ENCODE data around the gene STMND1.

- TF ChIP-seq, protein P1, sequence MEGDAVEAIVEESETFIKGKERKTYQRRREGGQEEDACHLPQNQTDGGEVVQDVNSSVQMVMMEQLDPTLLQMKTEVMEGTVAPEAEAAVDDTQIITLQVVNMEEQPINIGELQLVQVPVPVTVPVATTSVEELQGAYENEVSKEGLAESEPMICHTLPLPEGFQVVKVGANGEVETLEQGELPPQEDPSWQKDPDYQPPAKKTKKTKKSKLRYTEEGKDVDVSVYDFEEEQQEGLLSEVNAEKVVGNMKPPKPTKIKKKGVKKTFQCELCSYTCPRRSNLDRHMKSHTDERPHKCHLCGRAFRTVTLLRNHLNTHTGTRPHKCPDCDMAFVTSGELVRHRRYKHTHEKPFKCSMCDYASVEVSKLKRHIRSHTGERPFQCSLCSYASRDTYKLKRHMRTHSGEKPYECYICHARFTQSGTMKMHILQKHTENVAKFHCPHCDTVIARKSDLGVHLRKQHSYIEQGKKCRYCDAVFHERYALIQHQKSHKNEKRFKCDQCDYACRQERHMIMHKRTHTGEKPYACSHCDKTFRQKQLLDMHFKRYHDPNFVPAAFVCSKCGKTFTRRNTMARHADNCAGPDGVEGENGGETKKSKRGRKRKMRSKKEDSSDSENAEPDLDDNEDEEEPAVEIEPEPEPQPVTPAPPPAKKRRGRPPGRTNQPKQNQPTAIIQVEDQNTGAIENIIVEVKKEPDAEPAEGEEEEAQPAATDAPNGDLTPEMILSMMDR (IDR thresholded peaks at IDR 0.05 in 2 of 3, conservative IDR thresholded peaks at IDR 0.05 in 1 of 3; ENCODE audit: control insufficient read depth in 2 of 3, extremely low read depth in 1 of 3, insufficient read depth in 1 of 3, low read depth in 3 of 3, low read length in 3 of 3), result no peak
- TF ChIP-seq MEF2A (IDR thresholded peaks at IDR 0.05; ENCODE audit: insufficient read depth, low read depth, low read length) (no peak), NR2F1 (conservative IDR thresholded peaks at IDR 0.05) (no peak), ZNF274 (IDR thresholded peaks at IDR 0.05; ENCODE audit: insufficient read depth, insufficient read length) (no peak), POLR2A (IDR thresholded peaks at IDR 0.05; ENCODE audit: low read depth, low read length) (no peak), PRDM15 (CRISPR knock-in tag; IDR thresholded peaks at IDR 0.05) (no peak), SIN3A (IDR thresholded peaks at IDR 0.05; ENCODE audit: low read depth, low read length) (no peak), EGR1 (IDR thresholded peaks at IDR 0.05; ENCODE audit: borderline replicate concordance in 1 of 2, low read depth in 2 of 2, low read length in 2 of 2) (no peak), POLR2AphosphoS5 (IDR thresholded peaks at IDR 0.05; ENCODE audit: low read length) (no peak)
- TF ChIP-seq, protein P2, sequence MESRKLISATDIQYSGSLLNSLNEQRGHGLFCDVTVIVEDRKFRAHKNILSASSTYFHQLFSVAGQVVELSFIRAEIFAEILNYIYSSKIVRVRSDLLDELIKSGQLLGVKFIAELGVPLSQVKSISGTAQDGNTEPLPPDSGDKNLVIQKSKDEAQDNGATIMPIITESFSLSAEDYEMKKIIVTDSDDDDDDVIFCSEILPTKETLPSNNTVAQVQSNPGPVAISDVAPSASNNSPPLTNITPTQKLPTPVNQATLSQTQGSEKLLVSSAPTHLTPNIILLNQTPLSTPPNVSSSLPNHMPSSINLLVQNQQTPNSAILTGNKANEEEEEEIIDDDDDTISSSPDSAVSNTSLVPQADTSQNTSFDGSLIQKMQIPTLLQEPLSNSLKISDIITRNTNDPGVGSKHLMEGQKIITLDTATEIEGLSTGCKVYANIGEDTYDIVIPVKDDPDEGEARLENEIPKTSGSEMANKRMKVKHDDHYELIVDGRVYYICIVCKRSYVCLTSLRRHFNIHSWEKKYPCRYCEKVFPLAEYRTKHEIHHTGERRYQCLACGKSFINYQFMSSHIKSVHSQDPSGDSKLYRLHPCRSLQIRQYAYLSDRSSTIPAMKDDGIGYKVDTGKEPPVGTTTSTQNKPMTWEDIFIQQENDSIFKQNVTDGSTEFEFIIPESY (IDR thresholded peaks at IDR 0.05), result no peak
Measured at GRCh38 chr6:17169291-17169690, 67.4 kb downstream of the STMND1 start.

All from GM12878 (cell line).